ENCODE results near the gene HDGFL2.

The HDGFL2 gene

DNA sequence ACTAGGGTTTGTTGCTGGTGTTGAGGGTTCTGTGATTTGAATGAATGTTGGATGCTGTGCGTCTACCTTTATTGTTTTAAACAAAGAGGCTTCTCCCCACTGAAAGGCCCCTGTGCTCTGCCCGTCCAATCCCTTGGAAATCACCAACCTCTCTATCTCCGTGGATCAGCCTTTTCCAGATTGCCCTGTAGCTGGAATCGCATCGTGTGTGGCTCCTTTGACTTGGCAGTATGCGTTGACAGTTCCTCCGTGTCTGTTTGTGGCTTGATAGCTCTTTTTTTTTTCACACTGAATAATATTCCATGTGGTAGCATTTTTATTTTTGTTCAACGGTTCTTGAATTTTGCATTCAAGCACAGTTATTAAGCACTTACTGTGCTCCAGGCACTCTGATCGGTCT, 37.7 kb upstream of the HDGFL2 start:
- Histone ChIP-seq H3K27ac (ENCODE audit: low read depth, low read length) (no peak overlapping the region), H3K27me3 (ENCODE audit: insufficient read depth, low read length) (no peaks in the 10 kb centered on the region), H3K36me3 (ENCODE audit: insufficient read depth, low read length) (no peaks in the 10 kb centered on the region), H3K4me3 (ENCODE audit: low read depth, low read length) (no peak overlapping the region), H2AFZ (ENCODE audit: low read length, unreplicated experiment) (no peak overlapping the region), H3K4me1 (ENCODE audit: control insufficient read depth, insufficient read depth, low read length, unreplicated experiment) (no peaks in the 10 kb centered on the region), H3K79me2 (ENCODE audit: control insufficient read depth, insufficient read depth, low read length, unreplicated experiment) (no peaks in the 10 kb centered on the region)

DNA sequence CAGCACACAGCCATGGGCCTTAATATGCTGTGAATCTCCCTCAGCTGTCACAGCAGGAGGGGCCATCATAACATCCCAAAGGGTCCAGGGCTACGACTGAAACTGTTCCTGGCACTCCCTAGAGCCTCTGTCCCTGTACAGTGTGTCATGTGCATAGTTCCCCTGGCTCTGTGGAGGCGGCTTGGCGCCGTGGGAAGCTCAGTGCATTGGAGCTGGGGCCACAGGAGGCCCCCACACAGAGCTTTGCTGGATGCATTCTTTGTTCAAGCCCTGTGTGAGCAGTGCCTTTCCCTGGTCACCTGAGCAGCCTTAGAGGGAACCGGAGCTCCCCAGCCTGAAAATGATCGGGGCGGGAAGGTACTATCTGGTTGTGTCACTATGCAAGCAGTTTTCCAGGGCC, 35.9 kb upstream of the HDGFL2 start:
- H3K36me3 ChIP-seq (ENCODE audit: insufficient read depth, low read length), result no peaks in the 10 kb centered on the region

DNA sequence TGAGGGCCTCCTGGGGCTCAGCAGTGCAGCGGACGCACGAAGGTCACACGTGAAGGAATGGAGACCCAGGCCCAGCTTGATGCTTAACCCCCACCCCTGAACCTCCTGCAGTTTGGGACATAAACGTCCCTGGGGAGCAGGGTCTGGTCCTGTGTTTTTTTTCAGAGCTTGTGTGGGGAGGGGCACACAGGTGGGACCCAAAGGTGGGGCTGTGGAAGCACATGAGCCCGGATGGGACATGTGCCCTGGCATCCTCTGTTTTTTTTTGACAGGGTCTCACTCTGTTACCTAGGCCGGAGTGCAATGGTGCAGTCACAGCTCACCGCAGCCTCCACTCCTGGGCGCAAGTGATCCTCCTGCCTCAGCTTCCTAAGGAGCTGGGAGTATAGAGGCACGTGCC, 35.0 kb upstream of the HDGFL2 start:
- Histone ChIP-seq H3K27me3 (ENCODE audit: insufficient read depth, low read length) (no peaks in the 10 kb centered on the region), H3K79me2 (ENCODE audit: control insufficient read depth, insufficient read depth, low read length, unreplicated experiment) (no peaks in the 10 kb centered on the region), H3K4me3 (ENCODE audit: low read depth, low read length) (no peak overlapping the region), H3K27ac (ENCODE audit: low read depth, low read length) (no peak overlapping the region), H2AFZ (ENCODE audit: low read length, unreplicated experiment) (no peak overlapping the region), H3K36me3 (ENCODE audit: insufficient read depth, low read length) (no peaks in the 10 kb centered on the region), H3K4me1 (ENCODE audit: control insufficient read depth, insufficient read depth, low read length, unreplicated experiment) (no peaks in the 10 kb centered on the region)

More for the DNA sequence above, 35.9 kb upstream of the HDGFL2 start:
- Histone ChIP-seq H3K27me3 (ENCODE audit: insufficient read depth, low read length) (no peaks in the 10 kb centered on the region), H2AFZ (ENCODE audit: low read length, unreplicated experiment) (no peak overlapping the region), H3K27ac (ENCODE audit: low read depth, low read length) (no peak overlapping the region), H3K4me3 (ENCODE audit: low read depth, low read length) (no peak overlapping the region), H3K4me1 (ENCODE audit: control insufficient read depth, insufficient read depth, low read length, unreplicated experiment) (no peaks in the 10 kb centered on the region), H3K79me2 (ENCODE audit: control insufficient read depth, insufficient read depth, low read length, unreplicated experiment) (no peaks in the 10 kb centered on the region)

DNA sequence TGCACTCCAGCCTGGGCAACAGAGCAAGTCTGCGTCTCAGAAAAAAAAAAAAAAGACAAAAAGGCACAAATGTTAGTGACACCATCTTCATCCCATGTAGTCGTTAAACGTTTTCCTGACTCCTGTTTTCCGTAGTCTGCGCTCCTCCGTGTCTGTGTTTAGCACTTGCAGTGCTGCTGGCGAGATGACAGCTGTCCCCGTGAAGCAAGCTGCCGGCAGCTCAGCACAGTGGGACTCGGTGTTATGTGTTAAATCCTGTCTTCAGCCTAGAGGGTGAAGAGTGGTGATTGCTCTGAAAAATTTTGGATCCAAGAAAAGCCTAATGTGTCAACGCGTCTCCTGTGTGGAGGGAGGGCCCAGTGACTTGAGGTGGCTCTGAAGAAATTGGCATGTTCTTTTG, 32.9 kb upstream of the HDGFL2 start:
- Histone ChIP-seq H2AFZ (ENCODE audit: low read length, unreplicated experiment) (no peak overlapping the region), H3K4me1 (ENCODE audit: control insufficient read depth, insufficient read depth, low read length, unreplicated experiment) (no peaks in the 10 kb centered on the region), H3K36me3 (ENCODE audit: insufficient read depth, low read length) (no peaks in the 10 kb centered on the region), H3K27ac (ENCODE audit: low read depth, low read length) (no peak overlapping the region), H3K4me3 (ENCODE audit: low read depth, low read length) (no peak overlapping the region), H3K79me2 (ENCODE audit: control insufficient read depth, insufficient read depth, low read length, unreplicated experiment) (no peaks in the 10 kb centered on the region), H3K27me3 (ENCODE audit: insufficient read depth, low read length) (no peaks in the 10 kb centered on the region)

DNA sequence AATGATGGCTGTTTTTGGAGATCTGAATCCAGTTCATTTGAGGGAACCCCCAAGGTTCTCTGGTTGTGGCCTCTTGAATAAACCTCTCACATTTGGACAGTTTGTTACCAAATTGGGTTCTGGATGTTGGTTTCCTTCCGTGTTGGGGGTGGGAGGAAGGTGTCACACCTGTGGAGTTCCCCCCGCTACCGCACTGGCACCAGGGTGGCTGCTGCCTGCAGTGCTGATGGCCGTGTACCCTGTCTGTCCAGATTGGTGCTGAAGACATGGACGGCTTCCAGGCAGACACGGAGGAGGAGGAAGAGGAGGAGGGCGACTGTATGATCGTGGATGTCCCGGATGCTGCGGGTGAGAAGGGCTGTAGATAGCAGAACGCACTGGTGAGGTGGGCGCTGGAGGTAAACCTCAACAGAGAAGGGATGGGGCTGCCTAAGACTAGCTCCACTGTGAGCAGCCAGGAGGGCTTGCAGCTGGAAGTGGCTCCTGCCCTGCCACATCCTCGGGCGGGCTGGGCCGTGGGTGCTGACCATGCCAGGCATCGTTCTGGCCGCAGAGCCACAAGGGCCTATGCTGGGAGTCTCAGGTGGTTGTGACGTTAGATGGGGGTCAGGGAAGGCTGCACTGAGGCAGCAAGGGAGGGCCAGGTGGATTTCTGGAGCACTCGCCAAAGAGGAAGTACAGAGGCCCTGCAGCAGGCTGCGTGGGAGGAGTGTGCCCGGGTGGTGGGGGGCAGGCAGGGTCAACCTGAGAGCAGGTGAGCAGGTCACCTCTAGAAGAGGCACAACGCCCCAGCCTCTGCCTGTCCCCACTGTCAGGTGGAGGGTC, 29.9 kb upstream of the HDGFL2 start:
- Histone ChIP-seq H3K36me3 (ENCODE audit: insufficient read depth, low read length) (no peaks in the 10 kb centered on the region), H3K4me3 (ENCODE audit: low read depth, low read length) (no peak overlapping the region), H3K4me1 (ENCODE audit: control insufficient read depth, insufficient read depth, low read length, unreplicated experiment) (no peaks in the 10 kb centered on the region), H3K27me3 (ENCODE audit: insufficient read depth, low read length) (no peaks in the 10 kb centered on the region), H2AFZ (ENCODE audit: low read length, unreplicated experiment) (no peak overlapping the region), H3K79me2 (ENCODE audit: control insufficient read depth, insufficient read depth, low read length, unreplicated experiment) (no peaks in the 10 kb centered on the region), H3K27ac (ENCODE audit: low read depth, low read length) (no peak overlapping the region)

DNA sequence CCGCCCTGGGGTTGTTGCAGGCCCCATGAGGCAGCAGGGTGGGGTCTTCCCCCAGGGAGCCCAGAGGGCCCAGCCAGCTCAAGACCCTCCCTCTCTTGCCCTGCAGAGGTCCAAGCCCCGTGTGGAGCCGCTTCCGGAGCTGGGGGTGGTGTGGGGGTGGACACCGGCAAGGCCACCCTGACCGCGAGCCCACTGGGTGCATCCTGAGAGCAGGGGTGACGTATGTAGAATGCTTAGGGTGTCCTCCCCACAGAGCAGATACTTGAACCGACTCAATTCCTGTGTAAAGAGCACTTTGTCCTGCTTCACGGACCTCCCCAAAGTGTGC, 29.3 kb upstream of the HDGFL2 start:
- Histone ChIP-seq H3K79me2 (ENCODE audit: control insufficient read depth, insufficient read depth, low read length, unreplicated experiment) (no peaks in the 10 kb centered on the region), H3K4me1 (ENCODE audit: control insufficient read depth, insufficient read depth, low read length, unreplicated experiment) (no peaks in the 10 kb centered on the region), H3K4me3 (ENCODE audit: low read depth, low read length) (no peak overlapping the region), H2AFZ (ENCODE audit: low read length, unreplicated experiment) (no peak overlapping the region), H3K27ac (ENCODE audit: low read depth, low read length) (no peak overlapping the region), H3K27me3 (ENCODE audit: insufficient read depth, low read length) (no peaks in the 10 kb centered on the region), H3K36me3 (ENCODE audit: insufficient read depth, low read length) (no peaks in the 10 kb centered on the region)

DNA sequence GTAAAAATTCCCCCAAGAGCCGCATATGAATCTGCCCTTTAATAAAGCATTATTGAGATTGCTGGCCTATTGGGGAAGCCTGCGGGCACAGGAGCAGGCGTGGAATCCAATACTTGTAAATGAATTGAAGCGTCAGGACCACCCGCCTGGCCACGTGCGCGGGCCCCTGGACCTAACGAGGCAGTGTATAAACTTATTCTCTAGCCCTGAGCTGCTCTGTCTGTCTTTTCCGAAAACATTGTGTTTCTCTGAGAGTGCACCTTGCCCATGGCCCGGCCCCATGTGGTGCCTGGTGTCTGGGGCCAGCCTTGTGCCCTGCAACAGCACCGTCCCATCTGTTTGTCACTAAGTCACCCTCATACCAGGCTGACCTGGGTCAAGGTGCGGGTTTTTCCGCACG, 28.9 kb upstream of the HDGFL2 start:
- no peak overlapping the region for H3K27ac ChIP-seq (ENCODE audit: low read depth, low read length)
- H3K4me3 ChIP-seq (ENCODE audit: low read depth, low read length), result no peak overlapping the region
- no peak overlapping the region for H2AFZ ChIP-seq (ENCODE audit: low read length, unreplicated experiment)
- no peaks in the 10 kb centered on the region for H3K79me2 ChIP-seq (ENCODE audit: control insufficient read depth, insufficient read depth, low read length, unreplicated experiment)
- H3K36me3 ChIP-seq (ENCODE audit: insufficient read depth, low read length), result no peaks in the 10 kb centered on the region
- H3K4me1 ChIP-seq (ENCODE audit: control insufficient read depth, insufficient read depth, low read length, unreplicated experiment), result no peaks in the 10 kb centered on the region
- H3K27me3 ChIP-seq (ENCODE audit: insufficient read depth, low read length), result no peaks in the 10 kb centered on the region

DNA sequence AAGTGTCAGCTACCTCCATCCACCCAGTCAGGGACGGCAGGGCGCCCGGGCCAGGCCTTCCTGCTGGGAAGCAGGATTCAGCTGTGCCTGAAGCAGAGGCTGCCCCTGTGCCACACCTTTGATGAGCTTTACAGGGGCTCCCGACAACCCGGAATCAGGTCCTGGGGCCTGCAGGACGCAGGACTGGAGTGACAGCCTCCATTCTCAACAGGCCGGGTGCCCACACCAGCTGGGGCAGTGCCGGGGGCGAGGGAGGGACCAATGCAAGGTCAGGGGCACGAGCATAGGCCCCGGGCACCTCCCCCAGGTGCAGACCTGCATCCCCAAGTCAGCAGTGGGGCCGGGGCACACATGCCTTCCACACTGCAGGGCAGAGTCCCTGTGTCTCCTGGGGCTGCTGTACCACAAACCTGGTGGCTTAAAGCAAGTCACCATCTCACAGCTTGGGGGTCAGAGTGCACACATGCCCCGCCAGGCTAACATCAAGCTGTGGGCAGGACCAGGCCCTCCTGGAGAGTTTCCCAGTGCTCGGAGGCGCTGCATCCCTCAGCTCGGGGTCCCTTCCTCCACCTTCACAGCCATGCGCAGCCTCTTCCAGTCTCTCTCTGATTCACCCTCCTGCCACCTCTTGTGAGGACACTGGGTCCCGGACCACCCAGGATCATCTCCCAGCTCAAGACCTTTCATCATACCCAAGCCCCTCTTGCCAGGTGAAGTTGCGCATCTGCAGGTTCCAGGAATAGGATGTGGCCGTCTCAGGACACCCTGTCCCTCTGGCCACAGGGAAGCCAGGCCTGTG, 27.9 kb upstream of the HDGFL2 start:
- Histone ChIP-seq H3K36me3 (ENCODE audit: insufficient read depth, low read length) (no peaks in the 10 kb centered on the region), H3K27me3 (ENCODE audit: insufficient read depth, low read length) (no peaks in the 10 kb centered on the region), H3K79me2 (ENCODE audit: control insufficient read depth, insufficient read depth, low read length, unreplicated experiment) (no peaks in the 10 kb centered on the region), H3K27ac (ENCODE audit: low read depth, low read length) (no peak overlapping the region), H3K4me1 (ENCODE audit: control insufficient read depth, insufficient read depth, low read length, unreplicated experiment) (no peaks in the 10 kb centered on the region), H3K4me3 (ENCODE audit: low read depth, low read length) (no peak overlapping the region), H2AFZ (ENCODE audit: low read length, unreplicated experiment) (no peak overlapping the region)

DNA sequence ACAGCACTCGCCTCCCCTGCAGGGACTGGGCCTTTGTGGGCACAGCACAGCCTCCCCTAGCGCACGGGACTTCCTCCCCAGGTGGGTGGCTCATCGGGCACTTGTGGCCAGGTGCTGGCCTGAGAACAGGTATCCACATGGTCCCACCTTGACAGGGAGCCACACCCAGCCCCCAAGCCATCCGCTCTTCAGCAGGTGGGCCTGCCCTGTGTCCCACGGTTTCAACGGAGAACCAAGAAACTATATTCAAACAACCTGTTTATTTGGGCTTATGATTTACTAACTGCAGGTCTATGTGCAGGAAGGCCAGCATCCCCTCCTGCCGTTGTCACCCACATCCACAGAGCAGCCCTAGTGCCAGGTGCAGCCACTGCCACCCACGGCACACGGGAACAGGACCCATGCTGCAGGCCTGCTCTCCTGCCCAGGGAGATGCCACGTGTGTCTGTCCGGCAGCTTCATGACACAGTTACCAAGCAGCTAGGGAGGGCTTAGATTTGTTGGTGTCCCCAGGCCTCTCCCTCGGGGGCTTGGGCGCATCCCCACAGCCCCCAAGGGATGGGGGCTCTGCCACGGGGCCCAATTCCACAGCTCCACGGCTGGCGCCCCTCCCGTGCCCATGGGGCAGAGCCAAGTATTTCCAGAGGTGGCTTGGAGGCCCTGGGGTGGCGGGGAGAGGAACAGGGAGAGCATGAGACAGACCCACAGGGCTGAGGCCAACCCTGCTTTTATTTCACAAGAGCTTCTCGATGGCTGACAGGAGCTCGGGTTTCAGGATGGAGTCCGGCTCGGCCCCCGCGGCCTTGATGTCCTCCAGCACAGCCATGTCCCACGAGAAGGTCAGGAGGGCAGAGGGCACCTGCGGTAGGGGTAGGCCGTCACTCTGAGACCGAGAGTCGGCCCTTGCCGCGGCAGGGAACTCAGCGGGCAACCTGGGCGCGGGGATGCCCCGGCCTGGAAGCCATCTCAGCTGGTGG, 27.0 kb upstream of the HDGFL2 start:
- Histone ChIP-seq H3K79me2 (ENCODE audit: control insufficient read depth, insufficient read depth, low read length, unreplicated experiment) (no peaks in the 10 kb centered on the region), H3K4me3 (ENCODE audit: low read depth, low read length) (no peak overlapping the region), H3K27ac (ENCODE audit: low read depth, low read length) (no peak overlapping the region), H3K36me3 (ENCODE audit: insufficient read depth, low read length) (no peaks in the 10 kb centered on the region), H2AFZ (ENCODE audit: low read length, unreplicated experiment) (no peak overlapping the region), H3K27me3 (ENCODE audit: insufficient read depth, low read length) (no peaks in the 10 kb centered on the region), H3K4me1 (ENCODE audit: control insufficient read depth, insufficient read depth, low read length, unreplicated experiment) (no peaks in the 10 kb centered on the region)

DNA sequence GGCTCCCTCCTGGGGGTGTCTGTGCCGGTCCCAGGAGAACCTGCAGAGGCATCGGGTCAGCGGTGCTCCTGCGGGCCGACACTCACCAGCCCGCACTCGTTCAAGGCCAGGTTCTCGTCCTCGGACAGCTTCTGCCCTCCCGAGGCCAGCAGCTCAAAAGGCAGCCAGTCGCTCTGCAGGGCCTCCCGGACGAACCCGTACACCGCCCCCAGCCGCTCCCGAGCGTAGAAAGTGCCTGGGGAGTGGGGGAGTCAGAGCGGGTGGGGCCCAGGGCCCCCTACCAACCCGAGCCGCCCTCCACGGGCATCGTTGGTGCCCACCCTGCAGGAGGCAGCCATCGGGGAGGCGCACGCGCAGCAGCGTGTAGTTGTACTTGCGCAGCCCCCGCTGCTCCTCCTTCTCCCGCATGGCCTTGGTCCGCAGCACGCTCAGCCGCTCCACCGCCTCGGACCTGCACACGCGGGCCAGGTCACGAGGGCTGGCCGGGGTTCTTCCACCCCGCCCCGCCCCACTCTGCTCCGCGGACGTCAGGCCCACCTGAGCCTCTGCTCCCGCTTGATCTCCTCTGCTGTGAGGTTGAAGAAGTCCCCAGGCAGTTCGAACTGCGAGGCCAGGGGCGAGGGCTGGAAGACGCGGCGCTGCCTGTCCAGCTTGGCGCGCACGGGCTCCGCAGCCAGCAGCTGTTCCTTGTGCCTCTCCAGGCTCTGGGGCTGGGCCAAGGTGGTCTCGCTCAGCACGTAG, 26.0 kb upstream of the HDGFL2 start:
- Histone ChIP-seq H3K27ac (ENCODE audit: low read depth, low read length) (no peak overlapping the region), H3K4me1 (ENCODE audit: control insufficient read depth, insufficient read depth, low read length, unreplicated experiment) (no peaks in the 10 kb centered on the region), H3K4me3 (ENCODE audit: low read depth, low read length) (no peak overlapping the region), H3K79me2 (ENCODE audit: control insufficient read depth, insufficient read depth, low read length, unreplicated experiment) (no peaks in the 10 kb centered on the region), H3K36me3 (ENCODE audit: insufficient read depth, low read length) (no peaks in the 10 kb centered on the region), H3K27me3 (ENCODE audit: insufficient read depth, low read length) (no peaks in the 10 kb centered on the region), H2AFZ (ENCODE audit: low read length, unreplicated experiment) (no peak overlapping the region)

Measured in ACC112 (cell line).